Measurements from ENCODE around the gene SCO2. TPM values are rescaled to one million over a fixed set of nuclear protein-coding genes. Genes with fewer than 3 reads are reported as not detected.
A peak's percentile ranks its signal among the peaks of the same experiment; 100 is the strongest.

Gene SCO2
- total and polyA plus RNA-seq, 10 of the 15 experiments (the other 5 are each of a cell fraction or from before 2014, with no cell fraction given), result 0.18 to 16.0 (median 2.4) TPM; not detected in 1

DNA sequence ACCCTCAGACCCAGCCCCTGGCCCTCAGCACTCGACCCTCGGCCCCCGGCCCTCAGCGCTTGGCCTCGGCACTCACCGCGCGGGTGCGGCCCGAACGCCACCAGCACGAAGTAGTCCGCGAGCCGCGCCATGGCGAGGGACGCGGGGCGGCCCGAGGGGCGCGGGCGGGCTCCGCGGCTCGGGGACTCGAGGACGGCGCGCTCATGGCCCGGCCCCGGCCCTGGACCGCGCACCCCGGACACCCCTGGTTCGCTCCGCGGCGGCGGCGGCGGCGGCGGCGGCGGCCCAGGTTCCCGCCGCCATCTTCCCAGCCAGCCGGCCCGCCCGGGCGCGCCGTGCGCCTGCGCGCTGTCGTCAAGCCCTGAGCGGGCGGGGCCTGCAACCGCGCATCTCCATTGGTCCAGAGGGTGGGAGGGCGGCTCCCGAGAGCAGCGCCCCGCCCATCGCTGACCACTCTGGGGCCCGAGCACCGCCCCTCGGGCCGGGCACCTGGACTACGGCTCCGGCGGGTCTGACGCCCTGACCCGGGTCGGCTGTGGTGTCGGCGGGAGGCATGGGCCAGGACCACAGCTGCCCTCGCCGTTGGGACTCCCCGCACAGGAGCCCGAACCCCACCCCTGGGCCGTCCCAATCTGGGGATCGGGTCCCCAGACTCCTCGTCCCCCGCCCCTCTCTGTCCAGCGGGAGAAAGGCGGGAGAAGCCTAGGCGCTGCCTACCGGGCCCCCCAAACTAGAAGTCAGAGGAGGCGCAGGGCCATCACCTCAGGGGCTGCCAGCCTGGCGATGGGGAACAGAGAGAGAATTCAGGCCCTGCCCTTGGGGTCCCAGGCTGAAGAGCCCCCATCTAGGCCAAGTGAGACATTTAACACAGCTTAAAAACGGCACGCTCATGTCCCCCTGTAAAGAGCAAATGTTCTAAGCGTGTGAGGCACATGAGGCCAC is 50.4 kb downstream of the SCO2 start, which contains the start of gene SBF1:
Gene SBF1 (minus strand): TSS at position 326 of the 942 bp plus-strand sequence. CDS start 195 bp downstream, at position 131.
- Histone ChIP-seq H3K27me3 (replicated peaks in 1 of 2; ENCODE audit: control insufficient read depth in 2 of 2, insufficient read depth in 2 of 2, low read length in 1 of 2) (no peaks in the 10 kb centered on the region), H4K20me1 (ENCODE audit: control insufficient read depth, insufficient read depth) (no peaks in the 10 kb centered on the region), H3K36me3 (ENCODE audit: control insufficient read depth in 2 of 2, insufficient read depth in 2 of 2, low read length in 1 of 2) (0 out of 4 replicates have a peak, but pooled peaks cover 0 to 4% of the 10 kb centered on the region in 2 experiments), H2AFZ (ENCODE audit: control insufficient read depth, low read depth, low read length) (peak within 1 kb of the TSS; percentile 92), H3K79me2 (ENCODE audit: control insufficient read depth, insufficient read depth, low read length) (peaks cover 43% of the 10 kb centered on the region), H3K4me1 (ENCODE audit: control insufficient read depth, insufficient read depth, low read length) (peaks cover 43% of the 10 kb centered on the region), H3K27ac (ENCODE audit: control insufficient read depth, insufficient read depth) (peak within 1 kb of the TSS; percentile 48; the same call in 1 of the 2 replicates), H3K4me2 (ENCODE audit: control insufficient read depth, insufficient read depth) (peak within 1 kb of the TSS; percentile 99), H3K9me3 (replicated peaks; ENCODE audit: control insufficient read depth, insufficient read depth, low read length) (no peaks in the 10 kb centered on the region), H3K4me3 (peak within 1 kb of the TSS; percentile 96), H3K9ac (ENCODE audit: control insufficient read depth, insufficient read depth, low read length) (peak within 1 kb of the TSS; percentile 66)
- RAD21 ChIA-PET (ENCODE audit: unreplicated experiment), result no interaction called here
- CTCF ChIA-PET, result interaction anchor here (2.0 kb wide), 1 partner anchor 34 kb away, joined by 9 read pairs; the partner anchor contains the start of genes LMF2 and NCAPH2
- in situ Hi-C loops (cut with MboI) (no loop called here), intact Hi-C loops (cut with micrococcal nuclease; ENCODE audit: unreplicated experiment) (loop anchor here (1.0 to 10.0 kb wide), 2 partner anchors 32 to 230 kb away; partner anchors contain the start of genes LMF2 and TUBGCP6)
- SMC1A ChIA-PET (ENCODE audit: uncharacterized antibody, unreplicated experiment), result no interaction called here
- ATAC-seq (peak; percentile 81), FAIRE-seq (peak; percentile 83), DNase-seq (ENCODE audit: low read depth, low spot score) (peak; percentile 43)
- 2% methylated on average over 51 of the region's 97 CpGs for WGBS (ENCODE audit: insufficient coverage, insufficient replicate concordance, low lambda C conversion rate, missing lambda C conversion rate)
- POLR2A ChIA-PET, result no interaction called here
- BruUV-seq (replicated peaks), result no TSS peak
- TF ChIP-seq, protein P1, sequence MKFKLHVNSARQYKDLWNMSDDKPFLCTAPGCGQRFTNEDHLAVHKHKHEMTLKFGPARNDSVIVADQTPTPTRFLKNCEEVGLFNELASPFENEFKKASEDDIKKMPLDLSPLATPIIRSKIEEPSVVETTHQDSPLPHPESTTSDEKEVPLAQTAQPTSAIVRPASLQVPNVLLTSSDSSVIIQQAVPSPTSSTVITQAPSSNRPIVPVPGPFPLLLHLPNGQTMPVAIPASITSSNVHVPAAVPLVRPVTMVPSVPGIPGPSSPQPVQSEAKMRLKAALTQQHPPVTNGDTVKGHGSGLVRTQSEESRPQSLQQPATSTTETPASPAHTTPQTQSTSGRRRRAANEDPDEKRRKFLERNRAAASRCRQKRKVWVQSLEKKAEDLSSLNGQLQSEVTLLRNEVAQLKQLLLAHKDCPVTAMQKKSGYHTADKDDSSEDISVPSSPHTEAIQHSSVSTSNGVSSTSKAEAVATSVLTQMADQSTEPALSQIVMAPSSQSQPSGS (IDR thresholded peaks at IDR 0.05; ENCODE audit: low read length), result no peak
- 0 out of 2 replicates have a peak, but pooled peaks have one; percentile 15 for TF ChIP-seq HCFC1 (IDR thresholded peaks at IDR 0.05; ENCODE audit: low read length)
- peak; percentile 54 for TF ChIP-seq LARP7 (IDR thresholded peaks at IDR 0.05)
- no peak for TF ChIP-seq PKNOX1 (IDR thresholded peaks at IDR 0.05)
- TF ChIP-seq TCF3 (IDR thresholded peaks at IDR 0.05; ENCODE audit: borderline replicate concordance, insufficient read depth, low read depth, low read length), result 0 out of 2 replicates have a peak, but pooled peaks have one; percentile 48
- TF ChIP-seq YY1 (IDR thresholded peaks at IDR 0.05; ENCODE audit: low read depth, low read length), result peak; percentile 93
- TF ChIP-seq BACH1 (IDR thresholded peaks at IDR 0.05; ENCODE audit: borderline replicate concordance), result peak; percentile 24; the same call in 1 of the 2 replicates
- peak; percentile 58 for TF ChIP-seq NKRF (conservative IDR thresholded peaks at IDR 0.05)
- peak; percentile 67 for TF ChIP-seq NRF1 (conservative IDR thresholded peaks at IDR 0.05; ENCODE audit: low read depth, low read length)
- TF ChIP-seq IKZF1 (conservative IDR thresholded peaks at IDR 0.05), result peak; percentile 49; the same call in 1 of the 2 replicates
- TF ChIP-seq NFIC (IDR thresholded peaks at IDR 0.05; ENCODE audit: low read depth, low read length), result no peak
- no peak for TF ChIP-seq MEF2A (IDR thresholded peaks at IDR 0.05; ENCODE audit: insufficient read depth, low read depth, low read length)
- no peak for TF ChIP-seq SMAD5 (IDR thresholded peaks at IDR 0.05; ENCODE audit: low read depth)
- peak; percentile 32; the same call in 1 of the 2 replicates for TF ChIP-seq SMARCA5 (IDR thresholded peaks at IDR 0.05)
- TF ChIP-seq SP1 (IDR thresholded peaks at IDR 0.05; ENCODE audit: low read depth, low read length), result peak; percentile 78
- TF ChIP-seq GATAD2B (conservative IDR thresholded peaks at IDR 0.05; ENCODE audit: low read depth), result peak; percentile 68; the same call in 1 of the 2 replicates
- TF ChIP-seq BHLHE40 (IDR thresholded peaks at IDR 0.05; ENCODE audit: borderline replicate concordance in 1 of 2, low read depth in 2 of 2, low read length in 1 of 2), result 0 out of 4 replicates have a peak, but pooled peaks of 1 of the 2 experiments have one; percentile 25
- peak; percentile 63 for TF ChIP-seq POLR2A (IDR thresholded peaks at IDR 0.05; ENCODE audit: low read depth, low read length)
- peak; percentile 35 for TF ChIP-seq KLF5 (IDR thresholded peaks at IDR 0.05; ENCODE audit: partially characterized antibody)
- TF ChIP-seq NFYB (IDR thresholded peaks at IDR 0.05; ENCODE audit: insufficient read depth, low read depth, low read length), result peak; percentile 55; the same call in 1 of the 2 replicates

Measured in GM12878 (cell line).